GM18873 (cell line): ENCODE data around the gene CNTRL.
"Not testable (repeated sequence)": the region's sequence is repeated elsewhere in the genome, so short reads cannot be mapped to it uniquely, and the experiment has no call there.

ENCODE experiments used
- ATAC-seq: cut with Tn5 transposase; IDR thresholded peaks from one replicate; pipeline ENCODE4 v1.9.1; 2021; ENCODE audit warnings: mild to moderate bottlenecking, moderate library complexity, moderate number of reproducible peaks; ENCODE audit not compliant: unreplicated experiment, low FRiP score

Gene CNTRL

DNA sequence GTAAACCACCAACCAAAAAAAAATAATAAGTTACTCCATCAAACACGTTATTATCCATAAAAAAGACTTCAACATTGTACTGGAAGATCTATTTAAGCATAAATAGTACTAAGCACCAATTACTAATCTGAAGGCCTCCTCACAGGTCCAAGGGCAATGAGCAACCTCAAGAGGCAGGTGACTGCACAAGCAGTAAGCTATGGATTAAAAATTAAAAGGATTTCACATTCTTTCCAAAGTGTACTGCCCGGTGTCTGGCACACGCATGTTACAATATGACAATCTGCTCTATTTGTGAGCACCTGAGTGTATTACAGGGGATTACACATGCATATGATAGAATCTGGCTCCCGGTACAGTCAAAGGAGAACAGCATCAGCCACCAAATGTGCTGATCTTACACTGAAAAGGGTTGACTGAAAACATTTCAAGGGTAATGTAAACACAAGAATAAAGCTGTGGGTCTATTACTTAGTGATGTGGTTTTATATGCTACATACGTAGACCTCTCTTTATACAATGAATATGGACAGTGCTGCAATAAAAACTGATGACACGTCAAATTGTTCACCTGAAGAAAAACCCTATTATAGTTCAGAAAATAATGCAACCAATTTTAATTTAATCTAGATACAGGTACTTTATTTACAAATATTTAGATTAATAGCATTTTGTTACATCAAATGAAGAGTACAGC is 104.1 kb downstream of the CNTRL start:
- ATAC-seq: no peak

DNA sequence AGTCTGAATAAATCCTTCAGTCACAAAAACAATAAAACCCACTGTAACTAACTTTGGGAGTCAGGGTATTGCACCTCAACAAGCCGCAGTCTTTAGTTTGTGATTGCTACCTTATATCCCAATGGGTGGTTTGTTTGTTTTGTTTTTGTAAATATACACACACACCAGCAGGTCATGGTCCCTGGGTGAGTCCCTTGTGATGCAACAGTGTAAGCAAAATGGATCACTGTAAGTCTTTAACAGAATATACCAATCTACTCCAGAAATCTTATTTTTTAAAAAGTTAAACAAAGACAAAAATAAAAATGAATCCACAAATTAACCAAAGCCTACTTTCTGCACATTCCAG is 104.6 kb downstream of the CNTRL start:
- not testable (repeated sequence) for ATAC-seq

DNA sequence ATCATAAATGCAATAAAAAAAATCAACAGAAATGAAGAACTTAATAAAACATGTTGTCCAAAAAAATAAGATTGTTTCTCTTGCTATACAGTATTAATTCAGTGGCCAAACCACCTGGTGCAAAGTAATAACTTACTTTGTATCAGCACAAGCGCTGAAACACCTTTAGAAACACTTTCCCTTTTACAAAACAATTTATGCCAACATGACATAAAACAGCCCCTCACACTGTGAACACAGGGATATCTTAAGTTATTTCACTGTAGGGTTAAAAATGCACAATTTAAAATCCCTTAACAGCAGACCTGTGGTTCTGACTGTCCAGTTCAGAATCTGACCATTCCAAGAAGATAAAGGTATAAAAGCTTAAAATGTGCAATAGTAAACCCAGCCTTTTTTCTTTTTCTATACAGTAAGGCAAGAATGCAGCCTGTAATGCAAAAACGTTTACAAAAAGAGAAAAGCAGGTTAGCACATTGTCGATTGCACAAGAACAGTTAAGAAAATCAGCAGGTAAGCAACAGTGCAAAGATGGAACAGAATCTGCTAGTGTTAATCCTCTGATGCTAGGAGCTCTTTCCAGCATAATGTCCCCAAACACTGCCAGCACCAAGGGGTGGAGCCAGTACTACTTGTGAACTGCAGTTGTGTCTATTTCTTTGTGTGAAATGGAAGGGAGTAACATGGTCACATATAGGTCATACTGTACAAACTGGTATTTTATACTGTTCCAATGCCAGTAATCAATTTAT is 105.4 kb downstream of the CNTRL start:
- ATAC-seq: no peak

- no peak for ATAC-seq
These were observed 107.5 kb downstream of the CNTRL start for GRCh38 chr9:121182101-121182836.

GRCh38 chr9:121182989-121183388 is 108.2 kb downstream of the CNTRL start:
- no peak for ATAC-seq

GRCh38 chr9:121183666-121184423 is 109.1 kb downstream of the CNTRL start:
- ATAC-seq: no peak

DNA sequence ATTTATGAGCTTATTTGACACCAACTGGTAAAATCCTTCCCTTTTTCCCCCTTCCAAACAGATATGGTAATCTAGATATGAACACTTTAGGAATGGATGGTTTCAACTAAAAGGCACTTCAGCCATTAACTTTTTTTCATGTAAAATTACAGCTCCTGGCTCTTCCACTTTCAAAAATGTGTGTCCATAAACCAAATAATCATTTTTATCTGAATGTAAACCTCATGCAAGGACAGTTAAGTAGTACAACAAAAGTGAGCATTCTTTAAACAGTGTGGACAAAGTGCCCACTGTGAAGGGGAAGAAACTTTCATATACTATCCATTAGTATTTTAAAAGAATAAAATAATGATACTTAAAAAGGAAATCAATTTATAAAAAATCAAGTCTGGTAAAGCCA is 109.7 kb downstream of the CNTRL start:
- no peak for ATAC-seq

DNA sequence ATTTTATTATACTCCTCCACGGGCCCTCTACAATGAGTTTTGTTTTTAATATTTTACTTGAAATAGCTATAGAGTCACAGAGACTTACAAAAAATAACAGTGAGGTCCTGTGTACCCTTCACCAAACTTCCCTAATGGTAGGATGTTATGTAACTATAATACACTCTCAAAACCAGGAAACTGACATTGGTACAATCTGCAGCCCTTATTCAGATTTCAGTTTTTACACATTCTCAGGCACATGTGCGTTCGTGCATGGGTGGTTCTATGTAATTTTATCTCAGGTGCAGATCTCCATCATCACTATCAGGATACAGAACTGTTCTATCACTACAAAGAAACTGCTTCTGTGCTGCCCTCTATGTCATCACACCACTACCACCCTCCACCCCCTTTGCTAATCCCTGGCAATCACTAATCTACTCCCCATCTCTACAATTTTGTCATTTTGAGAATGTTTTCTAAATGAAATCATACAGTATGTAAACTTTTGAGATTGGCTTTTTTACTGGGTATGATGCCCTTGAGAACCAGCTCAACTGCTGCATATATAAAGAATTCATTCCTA is 110.5 kb downstream of the CNTRL start:
- no peak for ATAC-seq

- no peak for ATAC-seq
These were observed 111.1 kb downstream of the CNTRL start for GRCh38 chr9:121185774-121186403.

GRCh38 chr9:121187636-121188305 is 113.0 kb downstream of the CNTRL start:
- no peak for ATAC-seq

DNA sequence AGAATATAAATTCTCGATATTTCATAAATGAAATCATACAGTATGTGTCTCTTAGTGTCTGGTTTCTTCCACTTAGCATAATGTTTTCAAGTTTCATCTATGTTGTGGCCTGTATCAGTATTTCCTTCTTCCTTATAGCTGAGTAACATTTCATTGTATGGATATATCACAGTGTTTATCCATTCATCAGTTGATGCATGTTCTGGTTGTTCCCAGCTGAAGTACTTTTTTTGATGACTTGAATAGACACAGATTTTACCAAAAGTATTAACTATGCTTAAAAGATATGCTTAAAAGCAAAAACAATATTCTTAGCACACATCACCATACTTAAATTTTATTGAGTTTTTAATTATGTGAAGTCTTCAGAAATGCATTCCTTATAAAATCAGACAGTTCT is 114.3 kb downstream of the CNTRL start:
- no peak for ATAC-seq

DNA sequence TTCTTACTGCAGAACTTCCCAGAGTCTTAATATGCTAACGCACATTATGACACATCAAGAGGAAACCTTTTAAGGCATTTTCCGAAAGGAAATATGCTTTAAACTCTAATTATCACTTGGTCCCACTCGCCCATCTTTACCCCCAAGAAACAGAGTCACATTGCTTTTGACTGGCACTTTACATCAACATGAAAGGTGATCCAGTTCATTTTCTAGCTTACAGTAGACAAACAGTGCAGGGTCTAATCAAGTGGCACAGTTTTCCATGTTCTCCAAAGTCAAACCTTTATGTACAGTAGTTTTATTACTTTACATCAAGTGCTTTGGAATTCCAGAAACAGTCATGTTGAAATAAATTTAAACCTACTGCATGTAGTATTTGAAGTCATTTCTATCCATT is 114.9 kb downstream of the CNTRL start:
- no peak for ATAC-seq

DNA sequence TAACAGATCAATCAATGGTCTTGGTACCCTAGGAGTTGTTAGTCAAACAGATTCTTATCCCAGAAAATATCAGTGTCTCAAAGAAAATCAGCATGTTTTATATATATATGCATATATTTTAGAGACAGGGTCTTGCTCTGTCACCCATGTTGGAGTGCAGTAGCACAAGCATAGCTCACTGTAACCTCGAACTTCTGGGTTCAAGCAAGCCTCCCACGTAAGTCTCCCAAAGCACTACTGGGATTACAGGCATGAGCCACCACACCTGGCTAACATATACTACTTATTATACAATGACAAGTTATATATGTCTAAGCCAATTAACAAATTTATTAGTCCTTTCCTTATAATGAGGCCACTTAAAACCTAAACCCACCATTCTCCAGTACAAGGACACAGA is 116.5 kb downstream of the CNTRL start:
- no peak for ATAC-seq

DNA sequence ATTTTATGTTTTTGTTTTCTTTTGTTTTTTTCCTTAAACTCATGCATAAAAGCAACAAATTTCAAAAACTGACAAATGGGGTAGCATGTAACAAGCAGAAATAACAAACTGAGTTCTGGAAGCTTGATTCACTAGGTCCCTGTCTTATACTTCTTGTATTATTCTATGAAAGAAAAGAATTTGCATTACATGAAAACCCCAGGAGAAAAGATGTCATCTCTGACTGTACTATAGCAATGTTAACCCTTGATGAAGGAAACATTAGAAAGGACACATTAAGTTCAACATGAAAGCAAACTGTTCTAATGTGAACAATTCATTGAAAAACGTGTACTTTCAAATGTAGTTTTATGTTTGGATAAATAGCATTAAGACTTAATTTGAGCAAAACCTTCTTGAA is 117.8 kb downstream of the CNTRL start:
- ATAC-seq: no peak

DNA sequence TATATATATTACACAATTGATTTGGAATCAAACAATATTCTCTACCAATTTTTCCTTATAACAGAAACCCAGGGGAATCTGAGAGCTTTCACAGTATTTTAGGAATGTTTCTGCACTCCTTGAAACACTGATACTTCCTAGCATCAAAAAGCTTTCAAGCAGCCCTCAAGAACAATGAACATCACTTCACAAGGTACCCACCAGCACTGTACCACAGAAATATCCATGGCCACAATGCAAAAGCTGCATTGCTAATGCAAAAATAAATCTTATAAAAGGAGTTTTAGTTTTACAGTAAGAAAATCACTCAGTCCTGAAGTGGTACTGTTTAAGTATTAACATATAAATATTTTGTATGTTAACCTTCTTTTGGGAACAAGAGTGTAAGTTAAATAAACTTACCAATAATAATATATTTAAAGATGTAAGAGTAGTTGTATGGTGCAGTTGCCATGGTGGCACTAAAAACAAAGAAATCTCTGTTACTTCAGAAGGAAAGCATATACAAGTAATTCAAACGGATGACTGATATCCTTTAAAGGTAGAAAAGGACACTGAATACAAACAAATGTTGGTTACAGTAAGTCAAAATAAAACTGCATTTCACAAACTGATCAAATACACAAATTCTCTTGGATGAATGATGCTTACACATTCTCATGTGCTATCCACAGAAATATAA is 118.3 kb downstream of the CNTRL start:
- no peak for ATAC-seq

GRCh38 chr9:121194730-121195129 is 120.0 kb downstream of the CNTRL start:
- no peak for ATAC-seq

DNA sequence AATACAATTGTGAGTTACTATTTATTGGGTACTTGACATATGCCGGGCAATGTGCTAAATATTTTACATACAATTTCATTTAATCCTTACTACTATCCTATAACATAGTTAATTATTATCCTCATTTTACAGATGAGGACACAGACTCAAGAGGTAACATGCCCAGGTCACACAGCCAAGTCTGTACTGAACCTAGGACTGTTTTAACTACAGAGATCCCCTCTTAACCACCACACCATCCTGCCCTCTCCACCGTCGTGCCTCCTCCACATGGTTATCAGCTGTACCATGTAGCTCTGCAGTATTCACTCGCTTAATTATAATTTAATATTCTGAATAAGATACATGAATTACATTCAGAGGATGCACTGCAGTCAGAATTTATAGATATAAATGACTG is 121.6 kb downstream of the CNTRL start:
- ATAC-seq: no peak

DNA sequence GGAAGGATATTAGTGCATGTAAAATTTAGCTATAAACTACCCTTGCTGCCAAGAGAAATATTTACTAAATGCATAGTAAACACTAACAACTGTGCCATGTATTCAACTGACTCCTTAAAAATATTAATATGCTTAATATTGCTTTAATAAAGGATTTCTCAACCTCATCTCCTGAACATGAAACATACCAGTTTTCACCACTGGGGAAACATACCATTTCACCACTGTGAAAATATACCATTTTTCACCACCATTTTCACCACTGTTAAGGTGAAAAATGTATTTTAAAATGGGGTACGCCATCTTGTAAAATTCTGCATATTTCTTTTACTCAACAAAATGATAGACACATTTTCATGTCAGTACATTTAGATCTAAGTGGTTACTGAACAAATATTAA is 122.4 kb downstream of the CNTRL start:
- no peak for ATAC-seq

DNA sequence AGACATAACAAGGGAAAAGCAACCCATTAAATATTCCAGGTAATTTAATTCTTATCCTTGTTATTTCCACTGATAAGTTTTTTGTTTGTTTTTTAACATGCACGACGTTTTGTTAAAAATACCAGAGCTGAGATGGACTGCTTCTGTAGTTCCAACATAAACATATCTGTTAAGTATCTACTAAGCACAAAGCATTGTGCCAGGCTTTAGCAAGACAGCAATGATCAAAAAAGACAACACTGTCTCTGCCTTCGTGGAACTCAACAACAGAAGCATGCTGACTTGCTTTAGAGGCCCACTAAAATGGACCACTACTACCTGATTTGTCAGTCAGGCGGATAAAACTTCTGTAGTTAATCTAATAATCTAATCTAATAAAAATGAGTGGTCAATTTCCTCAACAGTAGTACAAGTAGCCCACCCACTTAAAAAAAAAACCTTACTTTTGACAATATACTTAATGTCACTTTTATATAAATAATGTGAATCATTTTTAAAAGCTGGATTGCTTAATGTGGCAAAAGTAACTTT is 123.8 kb downstream of the CNTRL start:
- ATAC-seq: no peak
